NCI-H1092 (cell line): ENCODE measurements around the gene NDEL1.

Experiments used
- DNase-seq: peaks from one replicate; lab custom pipeline; 2025; lab: John Stamatoyannopoulos, UW

NDEL1 gene

DNA sequence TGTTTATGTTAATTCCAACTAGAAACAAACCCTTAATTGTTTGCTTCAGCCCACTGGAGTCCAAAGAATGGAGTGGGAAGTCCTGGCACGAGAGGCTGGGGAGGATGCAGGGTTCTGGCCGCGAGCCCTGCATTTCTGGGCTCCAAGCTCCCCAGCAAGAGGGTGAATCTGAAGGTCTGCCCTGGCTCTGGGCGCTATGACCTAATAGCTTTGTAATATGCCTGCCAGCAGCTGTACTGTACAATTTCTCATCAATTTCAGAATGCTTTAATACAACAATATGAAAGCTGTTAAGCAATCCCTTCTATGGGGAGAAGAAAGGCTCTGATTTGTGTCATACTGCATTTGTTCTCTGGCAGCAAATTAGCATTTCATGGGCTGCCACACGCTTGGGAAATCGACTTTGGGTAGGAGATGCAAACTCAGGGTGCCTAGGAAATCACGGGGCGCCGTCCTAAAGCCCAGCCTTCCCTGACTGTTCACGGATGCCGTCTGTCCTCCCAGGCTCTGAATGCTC, 43.8 kb downstream of the NDEL1 start:
- no peak for DNase-seq

DNA sequence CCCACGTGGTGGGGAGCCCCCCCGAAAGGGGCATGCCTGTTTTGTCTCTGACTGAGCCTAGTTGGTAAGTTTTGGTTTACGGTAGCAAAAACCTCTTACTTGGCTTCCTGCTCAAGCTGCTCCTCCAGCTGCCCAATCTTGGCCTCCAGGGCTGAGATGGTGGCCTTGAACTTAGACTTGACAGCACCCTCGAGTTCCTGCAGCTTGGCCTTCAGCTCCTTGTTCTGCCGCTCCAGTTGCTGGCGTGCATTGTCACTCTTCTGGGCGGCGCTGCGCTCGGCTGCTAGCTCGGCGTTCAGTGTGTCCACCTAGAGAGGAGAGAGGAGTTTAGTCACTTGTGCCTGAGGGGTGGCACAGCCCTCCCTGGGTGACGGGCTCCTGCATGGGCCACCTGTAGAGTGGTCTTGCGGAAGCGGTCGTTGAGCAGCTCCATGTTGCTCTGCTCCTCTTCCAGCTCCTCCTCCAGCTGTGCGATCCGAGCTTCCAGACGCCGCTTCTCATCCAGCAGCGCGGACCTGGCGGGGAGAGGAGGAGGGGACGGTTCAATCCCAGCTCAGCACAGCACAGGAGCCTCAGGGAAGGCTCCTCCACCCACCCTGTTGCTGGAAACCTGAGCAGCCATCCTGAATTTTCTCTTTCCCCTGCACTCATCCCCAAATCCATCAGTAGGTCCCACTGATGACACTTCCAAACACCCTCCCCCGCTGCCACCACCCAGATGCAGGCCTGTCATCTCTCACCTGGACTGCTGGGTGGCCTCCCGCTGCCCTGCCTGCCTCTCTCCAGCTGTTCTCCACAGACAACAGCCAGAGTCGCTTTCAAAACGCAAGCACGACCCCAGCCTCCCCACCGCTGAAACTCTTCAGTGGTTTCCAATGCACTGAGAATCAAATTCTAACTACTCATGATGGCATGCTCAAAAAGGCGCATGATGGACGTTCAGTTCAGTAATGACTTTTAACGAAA, 44.6 kb downstream of the NDEL1 start:
- DNase-seq = no peak

DNA sequence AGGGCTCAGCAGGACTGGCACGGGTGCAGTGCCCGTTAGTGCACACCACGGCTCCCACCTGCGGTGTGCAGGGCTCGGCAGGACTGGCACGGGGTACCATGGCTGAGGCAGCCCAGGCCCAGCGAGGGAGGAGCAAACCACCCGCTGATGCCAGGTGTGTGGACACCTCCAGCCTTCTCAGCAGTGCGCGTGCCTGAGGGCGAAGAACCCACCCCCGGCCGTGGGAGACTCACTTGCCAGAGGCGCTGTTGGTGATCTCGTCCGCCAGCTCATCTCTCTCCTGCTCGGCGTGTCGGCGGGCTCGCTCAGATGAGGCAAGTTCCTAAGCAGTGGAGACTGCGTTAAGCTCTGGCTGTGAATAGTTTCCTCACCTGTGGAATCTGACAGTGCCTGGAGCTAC, 45.4 kb downstream of the NDEL1 start:
- DNase-seq = no peak

DNA sequence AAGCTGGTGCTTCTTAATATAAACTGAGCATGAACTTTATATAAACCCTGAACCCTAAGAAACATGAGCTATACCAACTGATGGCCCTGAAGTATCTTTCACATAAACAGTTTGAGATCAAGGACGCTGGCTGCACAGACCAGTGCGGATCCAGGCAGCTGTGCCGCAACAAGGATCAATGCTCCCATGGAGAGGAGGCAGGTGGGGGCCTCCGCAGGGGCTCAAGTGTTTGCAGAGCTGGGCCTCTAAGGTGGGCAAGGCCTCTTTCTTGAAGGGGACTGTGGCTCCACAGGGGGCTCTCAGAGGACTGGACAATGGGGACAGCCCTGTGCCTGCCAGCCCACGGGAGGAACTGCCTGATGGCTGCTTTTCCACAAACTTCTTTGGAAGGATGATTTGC, 46.0 kb downstream of the NDEL1 start:
- no peak for DNase-seq

DNA sequence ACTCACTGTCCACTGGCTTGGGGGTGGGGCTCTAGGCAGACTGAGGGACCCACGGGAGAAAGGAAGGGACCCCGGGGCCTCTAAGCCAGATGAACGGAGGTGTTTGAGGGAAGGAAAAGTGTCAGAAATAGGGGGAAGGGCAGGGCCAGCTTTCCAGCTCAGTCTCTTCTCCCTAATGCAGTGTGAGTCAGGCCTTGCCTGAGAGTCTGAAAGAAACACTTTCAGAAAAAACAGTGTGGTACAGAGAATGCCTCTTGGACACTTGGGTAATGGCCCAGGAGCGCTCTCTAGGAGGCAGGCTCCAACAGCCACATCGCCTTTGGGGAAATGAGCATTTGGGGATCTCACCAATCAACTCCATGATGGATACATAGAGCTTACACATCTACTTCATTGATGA, 46.9 kb downstream of the NDEL1 start:
- DNase-seq = no peak

DNA sequence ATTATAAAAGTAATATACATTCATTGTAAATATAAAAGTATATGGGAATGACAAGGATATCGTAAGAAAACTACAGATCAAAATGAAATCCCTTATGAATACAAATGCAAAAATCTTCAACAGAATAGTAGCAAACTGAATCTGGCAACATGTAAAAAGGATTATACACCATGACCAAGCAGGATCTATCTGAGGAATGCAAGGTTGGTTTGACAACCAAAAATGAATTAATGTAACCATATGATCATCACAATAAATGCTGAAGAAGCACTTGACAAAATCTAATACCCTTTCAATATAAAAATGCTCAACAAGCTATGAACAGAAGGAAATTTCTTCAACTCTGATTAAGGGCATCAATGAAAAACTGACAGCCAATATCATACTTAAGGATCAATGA, 48.8 kb downstream of the NDEL1 start:
- DNase-seq = no peak

DNA sequence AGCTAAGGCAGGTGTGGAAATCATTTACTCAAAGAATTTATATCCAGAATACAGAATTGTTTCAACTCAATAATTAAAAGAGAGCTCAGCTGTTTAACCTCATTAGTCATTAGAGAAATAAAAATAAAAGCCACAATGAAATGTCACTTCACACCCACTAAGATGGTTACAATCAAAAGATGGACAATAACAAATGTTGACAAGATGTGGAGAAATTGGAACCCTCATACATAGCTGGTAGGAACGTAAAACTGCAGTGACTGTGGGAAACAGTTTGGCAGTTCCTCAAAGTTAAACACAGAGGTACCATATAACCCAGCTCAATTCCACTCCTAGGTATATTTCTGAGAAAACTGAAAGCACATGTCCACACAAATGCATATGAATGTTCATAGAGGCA, 49.8 kb downstream of the NDEL1 start:
- no peak for DNase-seq

DNA sequence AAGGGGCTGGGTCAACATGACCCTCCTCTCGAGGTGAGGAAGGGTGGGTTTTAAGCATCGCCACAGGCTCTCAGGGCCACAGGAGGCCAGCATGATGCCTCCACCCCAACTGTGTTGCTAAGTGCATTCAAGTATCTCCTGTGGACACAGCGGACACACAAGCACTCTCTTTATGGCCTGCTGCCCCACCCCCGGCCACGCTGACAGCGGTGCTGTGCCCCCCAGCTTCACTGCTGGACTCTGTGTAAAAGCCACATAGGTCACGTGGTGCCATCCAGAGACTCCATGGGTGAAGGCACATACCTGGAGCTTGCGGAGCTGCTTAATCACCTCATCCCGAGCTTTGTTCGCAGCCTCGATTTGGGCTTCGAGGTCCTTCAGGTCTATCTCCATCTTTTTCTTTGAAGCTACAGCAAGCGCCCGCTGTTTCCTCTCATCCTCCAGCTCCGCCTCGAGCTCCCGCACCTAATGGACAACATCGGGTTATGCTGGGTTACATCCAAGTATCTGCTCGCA, 51.5 kb downstream of the NDEL1 start:
- DNase-seq = no peak

DNA sequence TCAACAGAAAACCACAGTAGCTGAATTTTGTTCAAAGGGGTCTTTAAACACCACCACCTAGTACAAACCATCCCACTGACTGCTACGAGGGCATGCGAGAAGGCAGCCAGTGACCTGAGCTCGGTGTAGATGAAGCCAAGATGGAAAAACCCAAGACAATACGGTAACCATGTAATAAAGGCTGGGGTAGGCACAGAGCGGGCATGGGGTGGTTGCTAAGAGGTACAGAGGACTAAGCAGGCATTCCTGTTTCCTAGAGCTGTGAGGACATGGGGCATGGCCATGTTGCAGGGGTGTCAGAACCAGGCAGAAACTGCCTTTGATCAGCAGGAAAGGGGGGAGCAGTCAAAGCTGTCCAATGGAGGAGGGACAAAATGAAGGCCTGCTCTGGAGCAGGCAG, 52.1 kb downstream of the NDEL1 start:
- no peak for DNase-seq

DNA sequence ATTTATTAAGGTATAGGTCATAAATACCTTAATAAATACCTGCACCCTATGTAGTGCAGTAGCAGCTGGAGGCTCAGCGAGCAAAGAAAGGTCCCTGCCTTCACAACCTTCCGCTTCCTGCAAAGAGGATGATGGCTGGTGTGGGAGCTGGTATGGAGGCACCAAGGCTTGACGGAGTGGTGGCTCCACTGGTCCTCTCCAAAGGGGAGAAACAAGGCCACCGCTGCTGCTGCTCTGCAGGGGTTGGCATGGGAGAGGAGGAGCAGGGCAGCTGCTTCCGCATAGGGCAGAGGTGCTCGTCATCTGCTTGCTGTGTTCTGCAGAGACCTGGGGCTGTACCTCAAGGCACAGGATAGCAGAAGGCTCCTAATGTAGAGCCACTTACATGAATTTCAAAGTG, 52.8 kb downstream of the NDEL1 start:
- DNase-seq = no peak

DNA sequence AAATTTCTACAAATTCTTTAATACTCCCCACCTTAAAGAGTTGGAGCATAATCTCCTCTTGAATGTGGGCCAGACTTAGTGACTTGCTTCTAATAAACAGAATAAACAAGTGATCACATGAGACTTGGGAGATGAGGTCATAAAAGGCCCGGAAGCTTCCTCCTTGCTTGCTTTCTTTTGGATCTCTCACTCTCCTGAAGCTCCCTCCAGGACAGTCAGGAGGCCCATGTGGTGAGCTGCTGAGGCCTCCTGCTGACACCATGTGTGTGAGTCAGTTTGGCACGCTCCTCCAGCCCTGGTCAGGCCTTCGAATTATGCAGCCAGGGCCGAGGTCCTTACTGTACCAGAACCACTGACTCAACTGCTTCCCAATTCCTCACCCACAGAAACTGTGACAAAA, 53.2 kb downstream of the NDEL1 start:
- no peak for DNase-seq

DNA sequence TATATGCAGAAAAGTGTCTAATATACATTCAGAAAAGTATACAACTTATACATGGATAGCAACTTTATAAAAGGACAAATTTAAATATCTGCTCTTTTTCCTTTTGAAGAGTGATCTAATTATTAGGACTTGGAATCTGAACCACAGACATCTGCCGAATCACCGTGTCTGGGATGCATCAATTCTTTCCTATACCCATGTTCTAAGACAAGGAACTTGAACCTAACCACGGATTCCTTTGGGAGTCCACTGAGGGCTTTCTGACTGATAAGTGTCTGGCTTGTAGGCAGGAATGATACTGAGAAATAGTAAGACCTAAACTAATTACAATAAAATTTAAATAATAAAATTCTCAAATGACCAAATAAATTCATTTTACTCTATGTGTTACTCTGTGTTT, 54.2 kb downstream of the NDEL1 start:
- DNase-seq = no peak

DNA sequence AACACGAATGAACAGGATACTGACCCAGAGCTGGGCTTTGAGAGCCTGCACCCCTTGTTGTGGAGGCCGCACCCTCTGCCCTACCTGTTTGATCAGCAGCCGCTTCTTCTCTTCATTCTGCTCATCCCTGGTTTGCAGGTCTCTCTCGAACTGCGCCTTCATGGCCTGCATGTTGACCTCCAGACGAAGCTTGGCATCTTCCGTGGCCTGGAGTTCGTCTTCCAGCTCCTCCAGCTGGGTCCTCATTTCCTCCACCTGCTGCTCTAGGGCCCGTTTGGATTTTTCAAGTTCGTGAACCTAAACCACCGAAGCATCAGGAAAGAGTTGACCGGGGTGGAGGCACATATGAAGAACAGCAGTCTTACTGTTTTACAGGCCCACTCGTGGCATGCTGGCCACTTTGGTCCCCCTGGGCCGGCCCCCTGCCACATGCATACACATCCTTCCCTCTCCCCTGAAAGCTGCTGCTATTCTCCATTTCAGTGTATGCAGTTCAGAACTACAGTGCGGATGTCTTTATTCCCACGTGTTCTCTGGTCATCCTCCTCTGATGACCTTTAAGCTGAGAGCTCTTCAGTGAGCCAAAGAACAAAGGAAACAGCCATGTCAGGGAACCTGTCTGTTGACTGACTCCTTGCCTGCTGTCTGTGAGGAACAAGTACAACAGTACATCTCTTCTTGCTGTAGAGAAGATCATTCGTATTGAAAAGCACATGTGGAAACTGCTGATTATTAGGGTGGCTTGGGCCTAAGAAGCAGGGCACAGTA, 54.8 kb downstream of the NDEL1 start:
- no peak for DNase-seq

DNA sequence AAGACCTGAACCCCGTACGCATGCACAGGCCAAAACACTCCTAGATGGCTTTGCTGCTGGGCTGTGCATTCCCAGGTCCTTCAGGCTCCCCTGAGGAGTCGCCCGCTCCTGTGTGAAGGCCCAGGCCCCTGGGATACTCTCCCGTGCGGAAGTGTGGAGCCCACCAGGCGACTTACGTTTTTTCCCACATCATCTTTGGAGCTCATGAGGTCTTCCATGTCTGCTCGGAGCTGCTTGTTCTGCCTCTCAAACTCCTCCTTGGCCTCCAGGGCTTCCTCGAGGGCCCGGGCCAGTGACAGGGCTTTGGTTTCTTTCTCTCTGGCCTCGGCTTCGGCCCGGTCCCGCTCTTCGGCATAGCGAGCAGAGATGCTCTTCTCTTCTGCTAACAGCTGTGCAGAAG, 56.4 kb downstream of the NDEL1 start:
- DNase-seq = no peak

DNA sequence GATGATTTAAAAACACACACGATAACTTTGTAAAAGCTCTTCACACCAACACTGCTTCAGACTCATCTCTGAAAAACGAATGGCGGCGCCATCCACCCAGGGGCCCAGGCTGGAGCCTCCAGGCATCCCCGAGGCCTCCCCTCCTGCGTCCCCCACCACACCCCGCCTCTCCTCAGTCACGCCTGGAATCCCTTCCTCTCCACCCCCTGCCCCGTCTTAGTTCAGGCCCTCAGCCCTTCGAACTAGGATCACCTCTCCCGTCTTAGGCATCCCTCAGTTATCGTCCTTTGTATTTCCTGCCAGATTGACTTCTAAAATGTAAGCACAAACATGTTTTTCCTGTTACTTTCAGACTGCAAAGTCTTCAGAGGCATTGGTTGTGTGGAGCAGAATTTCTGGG, 58.3 kb downstream of the NDEL1 start:
- DNase-seq = no peak

DNA sequence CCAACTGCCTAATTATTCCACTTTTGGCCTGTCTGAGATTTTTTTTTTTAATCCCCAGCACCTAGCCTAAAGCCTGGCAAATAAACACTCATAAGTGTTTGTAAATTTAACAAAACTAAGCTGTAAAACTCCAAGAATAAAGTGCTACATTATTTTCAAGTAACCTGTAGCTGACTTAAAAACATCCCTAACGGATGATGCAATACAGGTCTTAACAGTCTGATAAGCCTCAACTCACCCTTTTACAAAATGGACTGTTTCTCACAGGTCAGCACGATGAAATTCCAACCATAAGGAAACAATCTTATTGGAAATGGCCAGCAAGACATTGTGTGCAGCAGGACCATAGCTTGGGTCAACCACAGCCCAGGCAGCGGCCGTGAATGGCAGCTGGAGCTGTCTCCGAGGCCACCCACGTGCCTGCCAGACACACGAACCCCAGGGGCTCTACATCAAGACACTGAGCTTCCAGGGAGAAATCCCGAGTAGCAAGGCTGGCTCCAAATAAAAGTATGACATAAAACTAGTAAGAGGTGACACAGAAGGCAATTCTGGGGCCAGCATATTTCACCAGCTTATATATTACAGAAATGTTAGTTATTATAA, 58.9 kb downstream of the NDEL1 start:
- DNase-seq = no peak

DNA sequence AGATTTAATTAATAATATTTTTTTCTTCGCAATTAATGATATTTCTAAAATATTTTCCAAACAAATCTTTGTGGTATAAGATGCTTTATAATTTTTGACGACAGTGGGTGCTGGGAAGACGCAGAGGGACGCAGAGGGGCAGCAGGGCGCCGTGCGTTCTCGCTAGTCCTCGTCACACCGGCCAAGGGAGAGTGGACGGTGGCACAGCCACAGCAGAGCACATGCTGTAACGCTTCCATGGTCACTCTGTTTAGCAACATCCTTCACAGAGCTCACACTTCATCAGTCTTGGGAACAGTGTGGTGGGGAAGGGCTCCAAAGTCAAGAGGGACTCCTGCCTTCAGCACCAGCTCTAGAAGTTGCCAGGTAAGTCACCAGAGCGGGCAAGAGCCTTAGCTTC, 60.4 kb downstream of the NDEL1 start:
- DNase-seq = no peak

DNA sequence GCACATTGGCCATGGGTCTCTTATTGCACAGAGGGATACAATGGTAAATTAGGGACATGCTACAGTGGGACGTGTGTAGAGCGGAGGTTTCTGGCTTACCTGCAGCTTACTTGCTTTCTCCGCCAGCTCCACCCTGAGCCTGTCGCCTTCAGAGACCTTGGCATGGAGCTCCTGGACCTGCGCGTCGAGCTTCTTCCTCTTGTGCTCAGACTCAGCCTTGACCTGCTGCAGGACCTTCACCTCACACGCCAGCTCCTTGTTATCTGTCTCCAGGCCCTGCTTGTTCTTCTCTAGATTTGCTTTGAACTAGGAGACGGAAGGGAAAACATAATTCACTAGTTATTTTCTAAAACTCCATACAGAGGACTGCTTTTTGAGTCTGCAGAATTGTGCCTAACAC, 63.5 kb downstream of the NDEL1 start:
- DNase-seq = no peak

DNA sequence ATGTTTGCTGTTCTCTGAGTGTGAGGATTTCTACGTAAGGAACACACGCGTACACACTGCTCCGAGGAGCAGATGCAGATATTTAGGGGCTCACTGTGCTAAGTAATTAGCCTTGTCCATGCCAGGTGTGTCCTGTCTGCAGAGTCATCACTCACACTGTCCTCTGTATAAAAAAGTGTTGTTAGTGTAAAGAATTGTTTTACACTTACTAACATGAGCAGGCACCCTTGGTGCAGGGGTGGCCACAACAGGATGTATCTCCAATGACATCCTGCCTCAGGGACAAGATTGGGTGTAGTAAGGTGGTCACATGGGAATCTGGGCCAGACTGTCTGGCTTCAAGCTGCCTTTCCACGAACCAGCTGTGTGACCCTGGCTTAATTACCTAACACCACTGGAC, 63.9 kb downstream of the NDEL1 start:
- no peak for DNase-seq

DNA sequence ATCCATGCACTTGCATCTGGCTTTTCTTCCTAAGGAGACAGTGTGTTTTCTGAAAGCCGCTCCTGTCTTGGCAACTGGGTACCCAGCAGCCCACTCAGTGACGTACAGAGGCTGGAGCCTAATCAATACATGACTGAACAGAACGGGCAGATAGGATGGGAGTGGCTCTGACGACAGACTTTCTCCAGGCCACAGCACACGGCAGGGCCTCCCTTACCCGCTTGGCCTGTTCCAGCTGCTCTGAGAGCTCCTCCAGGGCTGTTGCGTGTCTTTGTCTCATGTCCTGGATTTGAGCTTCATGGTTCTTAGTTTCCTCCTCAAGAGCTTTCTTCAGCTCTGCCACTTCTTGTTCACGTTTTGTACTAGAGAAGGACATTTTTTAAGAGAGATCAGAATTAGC, 64.9 kb downstream of the NDEL1 start:
- DNase-seq = no peak

DNA sequence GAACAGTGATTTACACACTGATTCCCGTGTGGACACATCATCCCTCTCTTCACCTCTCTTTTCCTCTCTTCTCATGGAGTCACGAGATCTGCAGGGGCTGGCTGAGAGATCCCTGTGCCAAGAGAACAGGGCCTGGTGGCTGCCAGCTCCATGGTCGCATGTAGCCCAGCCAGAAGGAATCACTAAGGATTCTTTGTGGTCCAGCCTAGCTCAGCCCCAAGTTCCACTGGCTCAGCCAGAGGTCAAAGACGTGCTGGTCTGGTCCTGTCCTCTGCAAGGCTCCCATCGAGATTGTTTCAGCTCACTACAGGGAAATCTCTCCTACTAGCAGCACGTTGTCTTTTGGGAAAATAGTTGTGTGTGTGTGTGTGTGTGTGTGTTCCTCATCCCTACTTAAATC, 66.4 kb downstream of the NDEL1 start:
- DNase-seq = no peak

DNA sequence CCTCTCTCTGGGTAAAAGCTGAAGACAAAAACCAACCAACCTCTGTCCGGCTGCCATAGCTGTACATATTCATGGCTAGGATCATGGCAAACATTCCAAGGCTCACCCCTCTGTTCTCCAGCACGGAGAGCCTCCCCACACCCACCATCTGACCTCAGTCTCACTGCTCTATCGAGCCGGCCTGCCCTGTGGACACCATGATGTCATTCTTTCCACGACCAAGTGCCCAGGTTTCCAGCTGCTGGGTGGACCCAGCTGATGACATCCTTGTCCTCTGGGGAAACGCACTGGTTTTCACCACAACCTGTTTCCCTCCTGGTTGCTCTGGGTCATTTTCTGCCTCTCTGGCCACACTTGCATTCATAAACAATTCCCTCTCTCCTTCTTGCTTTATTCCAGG, 67.7 kb downstream of the NDEL1 start:
- DNase-seq = no peak

DNA sequence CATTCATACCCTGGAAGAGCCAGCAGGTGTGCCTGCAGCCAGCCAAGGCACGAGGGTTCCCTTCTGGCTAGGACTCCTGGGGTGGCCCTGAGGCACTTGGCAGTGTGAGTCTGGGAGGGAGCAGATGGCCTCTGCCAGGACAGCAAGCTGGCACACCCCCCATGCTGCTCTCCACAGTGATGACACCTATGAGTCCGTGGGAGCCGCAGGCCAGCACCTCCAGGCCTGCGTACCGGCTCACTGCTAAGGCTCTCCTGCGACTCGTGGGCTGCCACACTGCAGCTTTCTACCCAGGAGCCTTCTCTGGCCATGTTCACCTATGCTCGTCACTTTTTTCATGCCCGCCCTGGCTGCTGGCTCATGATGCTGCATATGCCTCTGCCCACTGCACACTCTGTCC, 68.1 kb downstream of the NDEL1 start:
- no peak for DNase-seq
